ENCODE data around the gene RNASE9.

DNA sequence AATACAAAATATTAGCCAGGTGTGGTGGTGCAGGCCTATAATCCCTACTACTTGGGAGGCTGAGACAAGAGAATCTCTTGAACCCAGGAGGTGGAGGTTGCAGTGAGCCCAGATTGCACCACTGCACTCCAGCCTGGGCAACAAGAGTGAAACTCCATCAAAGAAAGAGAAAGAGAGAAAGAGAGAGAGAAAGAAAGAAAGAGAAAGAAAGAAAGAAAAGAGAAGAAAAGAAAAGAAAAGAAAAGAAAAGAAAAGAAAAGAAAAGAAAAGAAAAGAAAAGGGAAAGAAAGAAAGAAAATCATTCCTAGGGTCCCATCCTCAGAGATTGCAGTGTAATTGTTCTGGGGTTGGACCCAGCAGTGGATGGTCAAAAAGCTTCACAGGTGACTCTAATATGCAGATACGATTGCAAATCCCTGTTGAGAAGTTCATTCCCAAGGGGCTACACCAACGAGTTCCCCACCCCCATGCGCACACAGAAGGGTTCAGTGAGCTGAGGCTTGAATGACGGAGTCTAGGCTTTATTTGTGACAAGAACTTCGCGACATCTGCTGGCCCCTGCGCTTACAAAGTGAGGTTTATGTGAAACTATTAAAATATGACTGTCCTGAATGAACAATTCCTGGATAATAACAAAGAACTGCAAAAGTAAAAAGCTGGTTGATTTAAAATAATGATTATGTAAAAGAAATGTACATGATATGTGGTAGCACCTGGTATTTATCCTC is 47.7 kb upstream of the RNASE9 start:
- TF ChIP-seq, protein P1, sequence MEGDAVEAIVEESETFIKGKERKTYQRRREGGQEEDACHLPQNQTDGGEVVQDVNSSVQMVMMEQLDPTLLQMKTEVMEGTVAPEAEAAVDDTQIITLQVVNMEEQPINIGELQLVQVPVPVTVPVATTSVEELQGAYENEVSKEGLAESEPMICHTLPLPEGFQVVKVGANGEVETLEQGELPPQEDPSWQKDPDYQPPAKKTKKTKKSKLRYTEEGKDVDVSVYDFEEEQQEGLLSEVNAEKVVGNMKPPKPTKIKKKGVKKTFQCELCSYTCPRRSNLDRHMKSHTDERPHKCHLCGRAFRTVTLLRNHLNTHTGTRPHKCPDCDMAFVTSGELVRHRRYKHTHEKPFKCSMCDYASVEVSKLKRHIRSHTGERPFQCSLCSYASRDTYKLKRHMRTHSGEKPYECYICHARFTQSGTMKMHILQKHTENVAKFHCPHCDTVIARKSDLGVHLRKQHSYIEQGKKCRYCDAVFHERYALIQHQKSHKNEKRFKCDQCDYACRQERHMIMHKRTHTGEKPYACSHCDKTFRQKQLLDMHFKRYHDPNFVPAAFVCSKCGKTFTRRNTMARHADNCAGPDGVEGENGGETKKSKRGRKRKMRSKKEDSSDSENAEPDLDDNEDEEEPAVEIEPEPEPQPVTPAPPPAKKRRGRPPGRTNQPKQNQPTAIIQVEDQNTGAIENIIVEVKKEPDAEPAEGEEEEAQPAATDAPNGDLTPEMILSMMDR (IDR thresholded peaks at IDR 0.05; ENCODE audit: low read depth, low read length), result no peak
- TF ChIP-seq POLR2A (IDR thresholded peaks at IDR 0.05; ENCODE audit: extremely low read depth, insufficient read length) (no peak), MYC (IDR thresholded peaks at IDR 0.05; ENCODE audit: low read depth, low read length) (no peak)
- TF ChIP-seq, protein P2, sequence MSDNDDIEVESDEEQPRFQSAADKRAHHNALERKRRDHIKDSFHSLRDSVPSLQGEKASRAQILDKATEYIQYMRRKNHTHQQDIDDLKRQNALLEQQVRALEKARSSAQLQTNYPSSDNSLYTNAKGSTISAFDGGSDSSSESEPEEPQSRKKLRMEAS (IDR thresholded peaks at IDR 0.05; ENCODE audit: low read depth, low read length), result no peak

Measured in NB4 (cell line).